ENCODE data around the gene RERE.

The RERE gene

GRCh38 chr1:8817412-8818324 is at the start of gene RERE:
Gene RERE, minus strand, starts transcription at chr1:8817640.
- peak; percentile 94 for DNase-seq (ENCODE audit: low read depth)
- peak within 1 kb of the TSS; percentile 84 for H3K4me3 ChIP-seq (replicated peaks; ENCODE audit: low read depth, low read length)
- TF ChIP-seq CTCF (IDR thresholded peaks at IDR 0.05; ENCODE audit: low read length, missing control alignments) = no peak

GRCh38 chr1:8866792-8867415 is 49.5 kb upstream of the RERE start:
- TF ChIP-seq CTCF (IDR thresholded peaks at IDR 0.05; ENCODE audit: low read length, missing control alignments) = no peak
- DNase-seq (ENCODE audit: low read depth) = no peak
- H3K4me3 ChIP-seq (replicated peaks; ENCODE audit: low read depth, low read length) = no peak overlapping the region

- no peak overlapping the region for H3K4me3 ChIP-seq (replicated peaks; ENCODE audit: low read depth, low read length)
- DNase-seq (ENCODE audit: low read depth) = no peak
- no peak for TF ChIP-seq CTCF (IDR thresholded peaks at IDR 0.05; ENCODE audit: low read length, missing control alignments)
These were observed 48.8 kb upstream of the RERE start for GRCh38 chr1:8866173-8866791.

GRCh38 chr1:8864713-8865344 is 47.4 kb upstream of the RERE start:
- no peak for TF ChIP-seq CTCF (IDR thresholded peaks at IDR 0.05; ENCODE audit: low read length, missing control alignments)

GRCh38 chr1:8863794-8864233 is 46.4 kb upstream of the RERE start:
- DNase-seq (ENCODE audit: low read depth) = no peak
- H3K4me3 ChIP-seq (replicated peaks; ENCODE audit: low read depth, low read length) = no peak overlapping the region
- TF ChIP-seq CTCF (IDR thresholded peaks at IDR 0.05; ENCODE audit: low read length, missing control alignments) = no peak

More at GRCh38 chr1:8864713-8865344, 47.4 kb upstream of the RERE start:
- DNase-seq (ENCODE audit: low read depth) = no peak
- no peak overlapping the region for H3K4me3 ChIP-seq (replicated peaks; ENCODE audit: low read depth, low read length)

- no peak for DNase-seq (ENCODE audit: low read depth)
- no peak overlapping the region for H3K4me3 ChIP-seq (replicated peaks; ENCODE audit: low read depth, low read length)
- no peak for TF ChIP-seq CTCF (IDR thresholded peaks at IDR 0.05; ENCODE audit: low read length, missing control alignments)
These were observed 45.7 kb upstream of the RERE start for GRCh38 chr1:8863138-8863537.
